Pulmonary artery endothelial cell (primary cell): ENCODE results near the gene PLPPR4. TPM values are rescaled to one million over a fixed set of nuclear protein-coding genes. Genes with fewer than 3 reads are reported as not detected.

Experiments
- DNase-seq: peaks from one replicate; pipeline ENCODE4 v3.0.0-alpha.2; 2011; ENCODE audit warnings: low read depth, low spot score
- total RNA-seq: library from RNA; depleted of rRNA; stranded (reverse); fragments of >200 nt; gene quantifications from 2 replicates; pipeline ENCODE4 v1.2.3, GENCODE V29; 2014

PLPPR4 gene
- total RNA-seq, 1 donor from 2014 or later: not detected

GRCh38 chr1:99347041-99347684, 82.9 kb downstream of the PLPPR4 start:
- DNase-seq: no peak

- DNase-seq: no peak
Measured at GRCh38 chr1:99348397-99349132, 84.3 kb downstream of the PLPPR4 start.

GRCh38 chr1:99352821-99353220, 88.5 kb downstream of the PLPPR4 start:
- no peak for DNase-seq

GRCh38 chr1:99358770-99359169, 94.5 kb downstream of the PLPPR4 start:
- no peak for DNase-seq
